ENCODE data around the gene PRKCA.
"Not testable (repeated sequence)": the region's sequence is repeated elsewhere in the genome, so short reads cannot be mapped to it uniquely, and the experiment has no call there.

PRKCA gene

DNA sequence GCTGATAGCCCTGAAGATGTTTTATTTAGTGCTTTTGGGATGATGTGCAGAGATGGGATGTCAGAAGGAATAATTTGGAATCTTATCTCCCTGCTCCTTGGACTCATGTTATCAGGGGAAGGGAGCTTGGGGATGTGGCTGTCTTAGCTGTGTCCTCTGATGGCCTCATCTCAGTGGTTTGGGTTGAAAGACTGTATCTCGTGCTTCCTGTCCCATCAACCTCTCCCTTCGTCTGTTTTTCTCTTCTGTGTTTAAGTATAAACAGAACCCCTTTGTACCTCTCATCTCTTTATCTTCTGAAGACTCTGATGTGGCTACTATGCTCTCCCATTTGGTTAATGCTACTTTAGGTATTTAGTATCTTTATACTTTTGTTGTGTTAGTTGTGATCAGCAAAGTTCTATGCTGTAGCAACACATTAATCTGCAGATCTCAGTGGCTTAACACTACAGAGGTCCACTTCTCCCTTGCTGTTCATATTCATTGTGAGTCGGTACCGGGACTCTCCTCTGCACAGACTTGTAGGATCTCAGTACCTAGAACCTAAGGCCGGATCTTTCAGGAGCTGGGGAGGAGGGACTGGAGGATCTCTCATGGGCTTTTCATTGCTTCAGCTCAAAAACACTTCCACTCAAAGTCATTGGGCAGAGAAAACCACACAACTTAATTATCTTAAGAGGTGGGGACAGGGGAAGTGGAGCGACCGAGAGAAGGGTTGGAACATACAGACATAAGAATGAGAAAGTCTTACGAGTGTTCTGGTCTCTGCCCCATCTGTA lies 28.8 kb downstream of the PRKCA start:
- DNase-seq, result no peak

- DNase-seq, result no peak
Measured at GRCh38 chr17:66335797-66336196, 33.4 kb downstream of the PRKCA start.

DNA sequence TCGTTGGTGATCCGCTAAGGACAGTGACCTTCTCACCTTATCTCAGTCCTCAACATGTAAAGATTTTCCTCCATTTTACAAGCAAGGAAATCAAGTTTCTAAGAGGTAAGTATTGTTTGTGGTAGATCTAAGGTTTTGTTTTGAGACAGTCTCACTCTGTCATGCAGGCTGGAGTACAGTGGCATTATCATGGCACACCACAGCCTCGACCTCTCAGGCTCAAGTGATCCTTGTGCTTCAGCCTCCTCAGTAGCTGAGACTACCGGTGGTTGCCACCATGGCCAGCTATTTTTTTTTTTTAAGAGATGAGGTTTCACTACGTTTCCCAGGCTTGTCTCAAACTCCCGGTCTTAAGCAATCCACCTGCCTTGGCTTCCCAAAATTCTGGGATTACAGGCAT lies 34.9 kb downstream of the PRKCA start:
- no peak for DNase-seq

DNA sequence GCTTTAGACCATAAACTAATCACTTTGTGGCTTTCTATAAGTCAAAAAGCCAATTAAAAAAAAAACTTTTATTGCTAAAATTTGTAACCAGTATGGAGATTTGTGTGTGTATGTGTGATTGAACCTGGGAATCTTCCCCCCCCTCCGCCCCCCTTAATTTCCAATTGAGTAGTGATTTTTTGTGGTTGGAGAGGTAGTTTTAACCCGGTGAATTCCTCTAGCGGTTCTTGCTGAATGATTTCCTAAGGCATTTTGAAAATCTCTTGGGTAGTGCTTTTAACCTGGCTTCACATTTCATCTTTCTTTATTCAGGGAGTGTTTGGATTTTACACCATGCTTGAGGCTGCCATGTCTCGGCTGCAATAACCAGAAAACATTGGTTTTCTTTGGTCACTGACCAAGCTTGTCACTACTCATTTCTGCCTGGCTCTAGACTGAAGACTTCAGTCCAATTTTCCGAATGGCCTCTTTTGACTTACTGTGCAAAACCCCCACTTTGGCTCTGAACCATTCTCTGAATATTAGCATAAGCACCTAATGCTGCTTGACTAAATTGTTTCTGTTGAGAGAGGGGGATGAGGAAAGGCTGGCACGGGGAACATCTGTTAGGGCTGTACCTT lies 35.6 kb downstream of the PRKCA start:
- DNase-seq, result no peak

GRCh38 chr17:66338937-66339336 lies 36.5 kb downstream of the PRKCA start:
- no peak for DNase-seq

GRCh38 chr17:66339561-66339960 lies 37.1 kb downstream of the PRKCA start:
- DNase-seq, result no peak

GRCh38 chr17:66340720-66341119 lies 38.3 kb downstream of the PRKCA start:
- no peak for DNase-seq

- peak; percentile 5 for DNase-seq
Measured at GRCh38 chr17:66341462-66341861, 39.0 kb downstream of the PRKCA start.

GRCh38 chr17:66342263-66342662 lies 39.9 kb downstream of the PRKCA start:
- DNase-seq, result not testable (repeated sequence)

GRCh38 chr17:66343531-66344078 lies 41.2 kb downstream of the PRKCA start:
- peak; percentile 51 for DNase-seq

DNA sequence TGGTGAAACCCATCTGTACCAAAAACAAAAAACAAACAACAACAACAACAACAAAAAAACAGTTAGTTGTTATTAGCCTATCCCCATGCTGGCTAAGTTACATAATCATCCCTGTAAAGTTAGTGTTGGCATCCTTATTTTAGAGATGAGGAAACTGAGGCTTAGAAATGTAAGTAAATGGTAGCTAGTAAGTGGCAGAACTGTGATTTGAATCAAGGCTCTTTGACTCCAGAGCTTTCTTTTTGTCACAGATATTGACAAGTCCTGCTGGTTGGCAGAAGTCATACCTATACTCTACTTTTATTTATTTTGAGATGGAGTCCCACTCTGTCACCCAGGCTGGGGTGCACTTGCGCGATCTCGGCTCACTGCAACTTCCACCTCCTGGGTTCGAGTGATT lies 42.1 kb downstream of the PRKCA start:
- no peak for DNase-seq

GRCh38 chr17:66345264-66345663 lies 42.9 kb downstream of the PRKCA start:
- no peak for DNase-seq

GRCh38 chr17:66345949-66346638 lies 43.7 kb downstream of the PRKCA start:
- not testable (repeated sequence) for DNase-seq

DNA sequence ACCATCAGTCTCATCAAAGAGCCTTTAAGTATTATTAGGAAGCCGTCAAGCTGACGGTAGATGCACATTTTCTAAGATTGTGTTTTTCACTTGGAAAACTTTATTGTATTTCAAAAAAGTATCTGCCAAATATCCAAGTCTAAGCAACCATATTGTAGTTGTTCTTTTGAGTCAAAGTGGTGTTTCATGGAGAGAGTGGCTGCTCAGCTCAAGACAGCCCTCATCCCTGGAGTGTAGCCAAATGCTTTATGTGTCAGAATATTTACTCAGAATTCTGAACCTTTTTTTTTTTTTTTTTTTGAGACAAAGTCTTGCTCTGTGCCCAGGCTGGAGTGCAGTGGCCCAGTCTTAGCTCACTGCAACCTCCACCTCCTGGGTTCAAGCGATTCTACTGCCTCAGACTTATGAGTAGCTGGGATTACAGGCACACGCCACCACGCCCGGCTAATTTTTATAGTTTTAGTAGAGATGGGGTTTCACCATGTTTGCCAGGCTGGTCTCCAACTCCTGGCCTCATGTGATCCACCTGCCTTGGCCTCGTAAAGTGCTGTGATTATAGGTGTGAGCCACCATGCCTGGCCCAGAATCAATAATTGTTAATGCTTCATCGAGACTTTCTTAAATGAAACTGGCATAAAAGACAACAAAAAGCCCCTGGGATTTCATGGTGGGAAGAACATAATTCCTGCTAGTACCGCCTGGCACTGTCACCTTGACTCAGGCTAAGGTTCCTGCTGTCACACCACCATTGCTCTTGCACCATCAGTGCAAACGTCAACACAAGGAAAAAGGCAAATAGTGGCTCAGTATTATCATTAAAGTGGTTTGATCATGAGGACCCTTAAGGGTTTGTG lies 45.5 kb downstream of the PRKCA start:
- DNase-seq, result peak; percentile 79

- DNase-seq, result peak; percentile 84
Measured at GRCh38 chr17:66348584-66349165, 46.3 kb downstream of the PRKCA start.

GRCh38 chr17:66349521-66350254 lies 47.3 kb downstream of the PRKCA start:
- DNase-seq, result no peak

- DNase-seq, result not testable (repeated sequence)
Measured at GRCh38 chr17:66350576-66350975, 48.2 kb downstream of the PRKCA start.

- no peak for DNase-seq
Measured at GRCh38 chr17:66351033-66351432, 48.6 kb downstream of the PRKCA start.

GRCh38 chr17:66351701-66352100 lies 49.3 kb downstream of the PRKCA start:
- DNase-seq, result no peak

- no peak for DNase-seq
Measured at GRCh38 chr17:66353937-66354401, 51.6 kb downstream of the PRKCA start.

DNA sequence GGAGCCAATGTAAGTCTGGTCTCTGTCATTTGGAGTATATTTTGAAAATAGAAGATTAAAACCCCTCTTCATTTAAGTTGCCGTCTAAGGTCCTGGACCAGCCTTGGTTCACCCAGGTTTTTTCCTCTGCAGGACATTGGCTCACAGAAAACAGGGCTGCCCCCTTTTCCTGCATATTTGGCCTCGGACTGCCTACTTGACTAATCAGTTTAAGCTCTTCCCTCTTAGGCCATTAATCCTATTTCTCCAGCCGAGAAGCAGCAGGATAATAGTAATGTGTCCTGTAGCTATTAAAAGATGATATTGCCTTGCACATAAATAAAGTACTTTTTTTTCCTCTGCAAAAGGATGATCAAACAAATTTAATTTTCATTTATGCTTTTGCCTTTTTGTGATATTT lies 52.1 kb downstream of the PRKCA start:
- DNase-seq, result no peak

Data from DMS53 (cell line).